ENCODE measurements around the gene SYNE3. TPM values are rescaled to one million over a fixed set of nuclear protein-coding genes. Genes with fewer than 3 reads are reported as not detected.

The SYNE3 gene
- total and polyA plus RNA-seq, 9 of the 15 experiments (the other 6 are each of a cell fraction or from before 2014, with no cell fraction given): 0.04 to 3.1 (median 0.55) TPM

DNA sequence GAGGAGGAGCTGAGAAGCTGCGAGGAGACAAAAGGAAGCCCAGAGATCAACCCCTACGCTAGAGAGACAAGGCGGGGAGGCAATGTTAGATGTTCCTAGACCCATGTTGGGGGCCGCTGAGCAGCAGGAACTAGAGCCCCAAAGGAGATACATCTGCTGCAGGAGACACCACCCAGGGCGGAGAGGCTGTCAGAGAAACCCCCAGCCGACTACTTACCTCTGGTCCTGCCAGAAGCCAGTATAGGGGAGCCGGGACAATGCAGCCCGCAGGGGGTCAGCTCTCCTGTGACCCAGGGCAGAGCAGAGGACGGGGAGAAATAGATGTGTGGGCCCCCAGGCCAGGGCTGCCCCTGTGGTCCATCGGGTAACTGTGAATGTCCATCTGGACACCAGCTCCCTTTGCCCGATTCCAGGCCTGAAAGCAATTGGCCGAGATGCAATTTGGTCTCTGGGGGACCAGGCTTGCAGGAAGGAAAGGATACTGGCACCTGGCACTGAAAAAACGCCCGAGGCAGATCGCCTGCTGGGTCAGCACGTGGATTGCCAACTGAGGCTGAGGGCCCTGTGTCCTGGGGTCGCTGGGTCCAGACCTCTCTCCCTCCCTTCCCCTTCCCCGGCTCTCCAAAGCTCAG, 34.9 kb downstream of the SYNE3 start:
- Histone ChIP-seq H3K4me2 (ENCODE audit: insufficient read depth, low read length) (no peak overlapping the region), H3K27me3 (ENCODE audit: control insufficient read depth in 2 of 2, insufficient read depth in 2 of 2, low read length in 2 of 2) (peaks cover 0 to 20% of the 10 kb centered on the region in 2 experiments; a peak in 3 of 5 replicates), H3K36me3 (ENCODE audit: control insufficient read depth, insufficient read depth, low read length) (no peaks in the 10 kb centered on the region), H3K9ac (ENCODE audit: insufficient read depth in 1 of 2, low read depth in 2 of 2, low read length in 2 of 2) (no peak overlapping the region), H3K27ac (ENCODE audit: extremely low read depth, low read depth, low read length) (no peak overlapping the region), H4K20me1 (replicated peaks; ENCODE audit: control insufficient read depth, insufficient read depth, low read length) (peaks cover 6% of the 10 kb centered on the region; the same call in 1 of the 2 replicates), H3K4me3 (no peak overlapping the region), H2AFZ (ENCODE audit: low read depth, low read length) (no peak overlapping the region), H3K9me1 (ENCODE audit: control insufficient read depth, insufficient read depth, low read length) (no peaks in the 10 kb centered on the region), H3K4me1 (replicated peaks in 1 of 2; ENCODE audit: control insufficient read depth in 2 of 2, insufficient read depth in 2 of 2, low read length in 2 of 2) (peaks cover 0 to 4% of the 10 kb centered on the region in 2 experiments; a peak in 2 of 5 replicates), H3K9me3 (replicated peaks; ENCODE audit: control insufficient read depth, insufficient read depth, low read depth, low read length) (no peaks in the 10 kb centered on the region), H3K79me2 (ENCODE audit: control insufficient read depth, insufficient read depth, low read length) (no peaks in the 10 kb centered on the region)
- ChIA-PET POLR2A (no interaction called here), CTCF (ENCODE audit: low intra/inter-chr PET ratio) (no interaction called here)
- BruUV-seq (replicated peaks): no TSS peak
- WGBS (ENCODE audit: insufficient coverage, low coverage, missing lambda C conversion rate): 15% methylated on average over 11 of the region's 18 CpGs
- no peak for FAIRE-seq
- in situ Hi-C loops (cut with MboI) (no loop called here), intact Hi-C loops (cut with micrococcal nuclease) (no loop called here)
- TF ChIP-seq ZBED1 (IDR thresholded peaks at IDR 0.05): no peak
- no peak for TF ChIP-seq POLR2AphosphoS2 (IDR thresholded peaks at IDR 0.05; ENCODE audit: low read length)
- no peak for TF ChIP-seq SRF (CRISPR knock-in tag; IDR thresholded peaks at IDR 0.05)
- TF ChIP-seq, protein P1, sequence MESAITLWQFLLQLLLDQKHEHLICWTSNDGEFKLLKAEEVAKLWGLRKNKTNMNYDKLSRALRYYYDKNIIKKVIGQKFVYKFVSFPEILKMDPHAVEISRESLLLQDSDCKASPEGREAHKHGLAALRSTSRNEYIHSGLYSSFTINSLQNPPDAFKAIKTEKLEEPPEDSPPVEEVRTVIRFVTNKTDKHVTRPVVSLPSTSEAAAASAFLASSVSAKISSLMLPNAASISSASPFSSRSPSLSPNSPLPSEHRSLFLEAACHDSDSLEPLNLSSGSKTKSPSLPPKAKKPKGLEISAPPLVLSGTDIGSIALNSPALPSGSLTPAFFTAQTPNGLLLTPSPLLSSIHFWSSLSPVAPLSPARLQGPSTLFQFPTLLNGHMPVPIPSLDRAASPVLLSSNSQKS (CRISPR knock-in tag; IDR thresholded peaks at IDR 0.05): no peak
- no peak for TF ChIP-seq PHB (CRISPR knock-in tag; IDR thresholded peaks at IDR 0.05)
- no peak for TF ChIP-seq ZNF175 (CRISPR knock-in tag; IDR thresholded peaks at IDR 0.05; ENCODE audit: low read depth)
- TF ChIP-seq ESRRB (CRISPR knock-in tag; IDR thresholded peaks at IDR 0.05; ENCODE audit: borderline replicate concordance): no peak
- TF ChIP-seq, protein P2, sequence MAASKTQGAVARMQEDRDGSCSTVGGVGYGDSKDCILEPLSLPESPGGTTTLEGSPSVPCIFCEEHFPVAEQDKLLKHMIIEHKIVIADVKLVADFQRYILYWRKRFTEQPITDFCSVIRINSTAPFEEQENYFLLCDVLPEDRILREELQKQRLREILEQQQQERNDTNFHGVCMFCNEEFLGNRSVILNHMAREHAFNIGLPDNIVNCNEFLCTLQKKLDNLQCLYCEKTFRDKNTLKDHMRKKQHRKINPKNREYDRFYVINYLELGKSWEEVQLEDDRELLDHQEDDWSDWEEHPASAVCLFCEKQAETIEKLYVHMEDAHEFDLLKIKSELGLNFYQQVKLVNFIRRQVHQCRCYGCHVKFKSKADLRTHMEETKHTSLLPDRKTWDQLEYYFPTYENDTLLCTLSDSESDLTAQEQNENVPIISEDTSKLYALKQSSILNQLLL (CRISPR knock-in tag; IDR thresholded peaks at IDR 0.05; ENCODE audit: borderline replicate concordance): no peak
- no peak for TF ChIP-seq MAFF (IDR thresholded peaks at IDR 0.05; ENCODE audit: low read length)
- no peak for TF ChIP-seq NRF1 (conservative IDR thresholded peaks at IDR 0.05 in 1 of 2, IDR thresholded peaks at IDR 0.05 in 1 of 2)
- TF ChIP-seq, protein P3, sequence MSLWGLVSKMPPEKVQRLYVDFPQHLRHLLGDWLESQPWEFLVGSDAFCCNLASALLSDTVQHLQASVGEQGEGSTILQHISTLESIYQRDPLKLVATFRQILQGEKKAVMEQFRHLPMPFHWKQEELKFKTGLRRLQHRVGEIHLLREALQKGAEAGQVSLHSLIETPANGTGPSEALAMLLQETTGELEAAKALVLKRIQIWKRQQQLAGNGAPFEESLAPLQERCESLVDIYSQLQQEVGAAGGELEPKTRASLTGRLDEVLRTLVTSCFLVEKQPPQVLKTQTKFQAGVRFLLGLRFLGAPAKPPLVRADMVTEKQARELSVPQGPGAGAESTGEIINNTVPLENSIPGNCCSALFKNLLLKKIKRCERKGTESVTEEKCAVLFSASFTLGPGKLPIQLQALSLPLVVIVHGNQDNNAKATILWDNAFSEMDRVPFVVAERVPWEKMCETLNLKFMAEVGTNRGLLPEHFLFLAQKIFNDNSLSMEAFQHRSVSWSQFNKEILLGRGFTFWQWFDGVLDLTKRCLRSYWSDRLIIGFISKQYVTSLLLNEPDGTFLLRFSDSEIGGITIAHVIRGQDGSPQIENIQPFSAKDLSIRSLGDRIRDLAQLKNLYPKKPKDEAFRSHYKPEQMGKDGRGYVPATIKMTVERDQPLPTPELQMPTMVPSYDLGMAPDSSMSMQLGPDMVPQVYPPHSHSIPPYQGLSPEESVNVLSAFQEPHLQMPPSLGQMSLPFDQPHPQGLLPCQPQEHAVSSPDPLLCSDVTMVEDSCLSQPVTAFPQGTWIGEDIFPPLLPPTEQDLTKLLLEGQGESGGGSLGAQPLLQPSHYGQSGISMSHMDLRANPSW (CRISPR knock-in tag; IDR thresholded peaks at IDR 0.05): no peak
- no peak for TF ChIP-seq FOXJ2 (tag; IDR thresholded peaks at IDR 0.05)
- TF ChIP-seq, protein P4, sequence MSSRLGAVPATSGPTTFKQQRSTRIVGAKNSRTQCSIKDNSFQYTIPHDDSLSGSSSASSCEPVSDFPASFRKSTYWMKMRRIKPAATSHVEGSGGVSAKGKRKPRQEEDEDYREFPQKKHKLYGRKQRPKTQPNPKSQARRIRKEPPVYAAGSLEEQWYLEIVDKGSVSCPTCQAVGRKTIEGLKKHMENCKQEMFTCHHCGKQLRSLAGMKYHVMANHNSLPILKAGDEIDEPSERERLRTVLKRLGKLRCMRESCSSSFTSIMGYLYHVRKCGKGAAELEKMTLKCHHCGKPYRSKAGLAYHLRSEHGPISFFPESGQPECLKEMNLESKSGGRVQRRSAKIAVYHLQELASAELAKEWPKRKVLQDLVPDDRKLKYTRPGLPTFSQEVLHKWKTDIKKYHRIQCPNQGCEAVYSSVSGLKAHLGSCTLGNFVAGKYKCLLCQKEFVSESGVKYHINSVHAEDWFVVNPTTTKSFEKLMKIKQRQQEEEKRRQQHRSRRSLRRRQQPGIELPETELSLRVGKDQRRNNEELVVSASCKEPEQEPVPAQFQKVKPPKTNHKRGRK (tag; IDR thresholded peaks at IDR 0.05): no peak
- ATAC-seq: no peak; the same call in 2 of the 3 replicates
- no peak for DNase-seq (ENCODE audit: extremely low read depth in 1 of 4, low spot score in 3 of 4)
